ENCODE measurements around the gene EMC7. TPM values are rescaled to one million over a fixed set of nuclear protein-coding genes. Genes with fewer than 3 reads are reported as not detected.

The EMC7 gene
- total RNA-seq, 1 experiment from 2014 or later, result 32.1 TPM

DNA sequence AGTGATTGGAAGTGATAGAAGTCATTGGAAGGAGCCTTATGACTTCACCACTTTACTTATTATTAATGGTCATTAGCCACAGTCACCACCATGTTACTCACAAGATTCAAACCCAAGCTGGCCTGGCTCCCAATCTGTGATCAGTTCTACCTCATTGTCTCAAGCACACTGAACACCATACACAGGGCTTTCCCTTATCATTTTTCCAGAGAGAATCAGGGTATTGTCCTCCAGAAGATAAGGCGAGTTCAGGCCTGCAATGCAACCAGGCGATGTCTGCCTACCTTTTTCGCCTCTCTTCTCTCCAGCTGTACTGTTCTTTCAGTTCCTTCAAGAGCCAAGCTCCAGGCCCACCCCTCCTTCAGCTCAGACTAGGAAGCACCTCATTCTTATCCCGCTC, 24.9 kb downstream of the EMC7 start (continued):
- TF ChIP-seq, protein P1, sequence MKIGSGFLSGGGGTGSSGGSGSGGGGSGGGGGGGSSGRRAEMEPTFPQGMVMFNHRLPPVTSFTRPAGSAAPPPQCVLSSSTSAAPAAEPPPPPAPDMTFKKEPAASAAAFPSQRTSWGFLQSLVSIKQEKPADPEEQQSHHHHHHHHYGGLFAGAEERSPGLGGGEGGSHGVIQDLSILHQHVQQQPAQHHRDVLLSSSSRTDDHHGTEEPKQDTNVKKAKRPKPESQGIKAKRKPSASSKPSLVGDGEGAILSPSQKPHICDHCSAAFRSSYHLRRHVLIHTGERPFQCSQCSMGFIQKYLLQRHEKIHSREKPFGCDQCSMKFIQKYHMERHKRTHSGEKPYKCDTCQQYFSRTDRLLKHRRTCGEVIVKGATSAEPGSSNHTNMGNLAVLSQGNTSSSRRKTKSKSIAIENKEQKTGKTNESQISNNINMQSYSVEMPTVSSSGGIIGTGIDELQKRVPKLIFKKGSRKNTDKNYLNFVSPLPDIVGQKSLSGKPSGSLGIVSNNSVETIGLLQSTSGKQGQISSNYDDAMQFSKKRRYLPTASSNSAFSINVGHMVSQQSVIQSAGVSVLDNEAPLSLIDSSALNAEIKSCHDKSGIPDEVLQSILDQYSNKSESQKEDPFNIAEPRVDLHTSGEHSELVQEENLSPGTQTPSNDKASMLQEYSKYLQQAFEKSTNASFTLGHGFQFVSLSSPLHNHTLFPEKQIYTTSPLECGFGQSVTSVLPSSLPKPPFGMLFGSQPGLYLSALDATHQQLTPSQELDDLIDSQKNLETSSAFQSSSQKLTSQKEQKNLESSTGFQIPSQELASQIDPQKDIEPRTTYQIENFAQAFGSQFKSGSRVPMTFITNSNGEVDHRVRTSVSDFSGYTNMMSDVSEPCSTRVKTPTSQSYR (CRISPR knock-in tag; IDR thresholded peaks at IDR 0.05), result no peak
- TF ChIP-seq HMGA2 (CRISPR knock-in tag; IDR thresholded peaks at IDR 0.05), result no peak
- TF ChIP-seq, protein P2, sequence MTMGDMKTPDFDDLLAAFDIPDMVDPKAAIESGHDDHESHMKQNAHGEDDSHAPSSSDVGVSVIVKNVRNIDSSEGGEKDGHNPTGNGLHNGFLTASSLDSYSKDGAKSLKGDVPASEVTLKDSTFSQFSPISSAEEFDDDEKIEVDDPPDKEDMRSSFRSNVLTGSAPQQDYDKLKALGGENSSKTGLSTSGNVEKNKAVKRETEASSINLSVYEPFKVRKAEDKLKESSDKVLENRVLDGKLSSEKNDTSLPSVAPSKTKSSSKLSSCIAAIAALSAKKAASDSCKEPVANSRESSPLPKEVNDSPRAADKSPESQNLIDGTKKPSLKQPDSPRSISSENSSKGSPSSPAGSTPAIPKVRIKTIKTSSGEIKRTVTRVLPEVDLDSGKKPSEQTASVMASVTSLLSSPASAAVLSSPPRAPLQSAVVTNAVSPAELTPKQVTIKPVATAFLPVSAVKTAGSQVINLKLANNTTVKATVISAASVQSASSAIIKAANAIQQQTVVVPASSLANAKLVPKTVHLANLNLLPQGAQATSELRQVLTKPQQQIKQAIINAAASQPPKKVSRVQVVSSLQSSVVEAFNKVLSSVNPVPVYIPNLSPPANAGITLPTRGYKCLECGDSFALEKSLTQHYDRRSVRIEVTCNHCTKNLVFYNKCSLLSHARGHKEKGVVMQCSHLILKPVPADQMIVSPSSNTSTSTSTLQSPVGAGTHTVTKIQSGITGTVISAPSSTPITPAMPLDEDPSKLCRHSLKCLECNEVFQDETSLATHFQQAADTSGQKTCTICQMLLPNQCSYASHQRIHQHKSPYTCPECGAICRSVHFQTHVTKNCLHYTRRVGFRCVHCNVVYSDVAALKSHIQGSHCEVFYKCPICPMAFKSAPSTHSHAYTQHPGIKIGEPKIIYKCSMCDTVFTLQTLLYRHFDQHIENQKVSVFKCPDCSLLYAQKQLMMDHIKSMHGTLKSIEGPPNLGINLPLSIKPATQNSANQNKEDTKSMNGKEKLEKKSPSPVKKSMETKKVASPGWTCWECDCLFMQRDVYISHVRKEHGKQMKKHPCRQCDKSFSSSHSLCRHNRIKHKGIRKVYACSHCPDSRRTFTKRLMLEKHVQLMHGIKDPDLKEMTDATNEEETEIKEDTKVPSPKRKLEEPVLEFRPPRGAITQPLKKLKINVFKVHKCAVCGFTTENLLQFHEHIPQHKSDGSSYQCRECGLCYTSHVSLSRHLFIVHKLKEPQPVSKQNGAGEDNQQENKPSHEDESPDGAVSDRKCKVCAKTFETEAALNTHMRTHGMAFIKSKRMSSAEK (CRISPR knock-in tag; IDR thresholded peaks at IDR 0.05; ENCODE audit: borderline replicate concordance), result no peak
- TF ChIP-seq NFATC4 (CRISPR knock-in tag; IDR thresholded peaks at IDR 0.05), result no peak
- TF ChIP-seq, protein P3, sequence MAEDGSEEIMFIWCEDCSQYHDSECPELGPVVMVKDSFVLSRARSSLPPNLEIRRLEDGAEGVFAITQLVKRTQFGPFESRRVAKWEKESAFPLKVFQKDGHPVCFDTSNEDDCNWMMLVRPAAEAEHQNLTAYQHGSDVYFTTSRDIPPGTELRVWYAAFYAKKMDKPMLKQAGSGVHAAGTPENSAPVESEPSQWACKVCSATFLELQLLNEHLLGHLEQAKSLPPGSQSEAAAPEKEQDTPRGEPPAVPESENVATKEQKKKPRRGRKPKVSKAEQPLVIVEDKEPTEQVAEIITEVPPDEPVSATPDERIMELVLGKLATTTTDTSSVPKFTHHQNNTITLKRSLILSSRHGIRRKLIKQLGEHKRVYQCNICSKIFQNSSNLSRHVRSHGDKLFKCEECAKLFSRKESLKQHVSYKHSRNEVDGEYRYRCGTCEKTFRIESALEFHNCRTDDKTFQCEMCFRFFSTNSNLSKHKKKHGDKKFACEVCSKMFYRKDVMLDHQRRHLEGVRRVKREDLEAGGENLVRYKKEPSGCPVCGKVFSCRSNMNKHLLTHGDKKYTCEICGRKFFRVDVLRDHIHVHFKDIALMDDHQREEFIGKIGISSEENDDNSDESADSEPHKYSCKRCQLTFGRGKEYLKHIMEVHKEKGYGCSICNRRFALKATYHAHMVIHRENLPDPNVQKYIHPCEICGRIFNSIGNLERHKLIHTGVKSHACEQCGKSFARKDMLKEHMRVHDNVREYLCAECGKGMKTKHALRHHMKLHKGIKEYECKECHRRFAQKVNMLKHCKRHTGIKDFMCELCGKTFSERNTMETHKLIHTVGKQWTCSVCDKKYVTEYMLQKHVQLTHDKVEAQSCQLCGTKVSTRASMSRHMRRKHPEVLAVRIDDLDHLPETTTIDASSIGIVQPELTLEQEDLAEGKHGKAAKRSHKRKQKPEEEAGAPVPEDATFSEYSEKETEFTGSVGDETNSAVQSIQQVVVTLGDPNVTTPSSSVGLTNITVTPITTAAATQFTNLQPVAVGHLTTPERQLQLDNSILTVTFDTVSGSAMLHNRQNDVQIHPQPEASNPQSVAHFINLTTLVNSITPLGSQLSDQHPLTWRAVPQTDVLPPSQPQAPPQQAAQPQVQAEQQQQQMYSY (CRISPR knock-in tag; IDR thresholded peaks at IDR 0.05), result no peak
- TF ChIP-seq, protein P4, sequence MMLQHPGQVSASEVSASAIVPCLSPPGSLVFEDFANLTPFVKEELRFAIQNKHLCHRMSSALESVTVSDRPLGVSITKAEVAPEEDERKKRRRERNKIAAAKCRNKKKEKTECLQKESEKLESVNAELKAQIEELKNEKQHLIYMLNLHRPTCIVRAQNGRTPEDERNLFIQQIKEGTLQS (CRISPR knock-in tag; conservative IDR thresholded peaks at IDR 0.05), result no peak
- no peak for TF ChIP-seq CREB1 (CRISPR knock-in tag; IDR thresholded peaks at IDR 0.05)
- no peak for TF ChIP-seq RORB (CRISPR knock-in tag; IDR thresholded peaks at IDR 0.05)
- TF ChIP-seq ZNF219 (CRISPR knock-in tag; IDR thresholded peaks at IDR 0.05; ENCODE audit: borderline replicate concordance), result no peak
- TF ChIP-seq, protein P5, sequence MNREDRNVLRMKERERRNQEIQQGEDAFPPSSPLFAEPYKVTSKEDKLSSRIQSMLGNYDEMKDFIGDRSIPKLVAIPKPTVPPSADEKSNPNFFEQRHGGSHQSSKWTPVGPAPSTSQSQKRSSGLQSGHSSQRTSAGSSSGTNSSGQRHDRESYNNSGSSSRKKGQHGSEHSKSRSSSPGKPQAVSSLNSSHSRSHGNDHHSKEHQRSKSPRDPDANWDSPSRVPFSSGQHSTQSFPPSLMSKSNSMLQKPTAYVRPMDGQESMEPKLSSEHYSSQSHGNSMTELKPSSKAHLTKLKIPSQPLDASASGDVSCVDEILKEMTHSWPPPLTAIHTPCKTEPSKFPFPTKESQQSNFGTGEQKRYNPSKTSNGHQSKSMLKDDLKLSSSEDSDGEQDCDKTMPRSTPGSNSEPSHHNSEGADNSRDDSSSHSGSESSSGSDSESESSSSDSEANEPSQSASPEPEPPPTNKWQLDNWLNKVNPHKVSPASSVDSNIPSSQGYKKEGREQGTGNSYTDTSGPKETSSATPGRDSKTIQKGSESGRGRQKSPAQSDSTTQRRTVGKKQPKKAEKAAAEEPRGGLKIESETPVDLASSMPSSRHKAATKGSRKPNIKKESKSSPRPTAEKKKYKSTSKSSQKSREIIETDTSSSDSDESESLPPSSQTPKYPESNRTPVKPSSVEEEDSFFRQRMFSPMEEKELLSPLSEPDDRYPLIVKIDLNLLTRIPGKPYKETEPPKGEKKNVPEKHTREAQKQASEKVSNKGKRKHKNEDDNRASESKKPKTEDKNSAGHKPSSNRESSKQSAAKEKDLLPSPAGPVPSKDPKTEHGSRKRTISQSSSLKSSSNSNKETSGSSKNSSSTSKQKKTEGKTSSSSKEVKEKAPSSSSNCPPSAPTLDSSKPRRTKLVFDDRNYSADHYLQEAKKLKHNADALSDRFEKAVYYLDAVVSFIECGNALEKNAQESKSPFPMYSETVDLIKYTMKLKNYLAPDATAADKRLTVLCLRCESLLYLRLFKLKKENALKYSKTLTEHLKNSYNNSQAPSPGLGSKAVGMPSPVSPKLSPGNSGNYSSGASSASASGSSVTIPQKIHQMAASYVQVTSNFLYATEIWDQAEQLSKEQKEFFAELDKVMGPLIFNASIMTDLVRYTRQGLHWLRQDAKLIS (CRISPR knock-in tag; IDR thresholded peaks at IDR 0.05; ENCODE audit: borderline replicate concordance), result no peak

DNA sequence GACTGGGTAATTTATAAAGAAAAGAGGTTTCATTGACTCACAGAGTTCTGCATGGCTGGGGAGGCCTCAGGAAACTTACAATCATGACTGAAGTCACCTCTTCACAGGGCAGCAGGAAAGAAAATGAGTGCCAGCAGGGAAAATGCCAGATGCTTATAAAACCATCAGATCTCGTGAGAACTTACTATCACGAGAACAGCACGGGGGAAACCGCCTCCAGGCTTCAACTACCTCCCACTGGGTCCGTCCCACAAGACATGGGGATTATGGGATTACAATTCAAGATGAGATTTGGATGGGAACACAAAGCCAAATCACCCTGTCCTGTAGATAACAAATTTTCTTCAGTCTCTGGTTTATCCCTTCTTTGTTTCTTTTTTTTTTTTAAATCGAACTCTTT, 31.7 kb downstream of the EMC7 start:
- CTCF ChIA-PET, result no interaction called here
- TF ChIP-seq, protein P6, sequence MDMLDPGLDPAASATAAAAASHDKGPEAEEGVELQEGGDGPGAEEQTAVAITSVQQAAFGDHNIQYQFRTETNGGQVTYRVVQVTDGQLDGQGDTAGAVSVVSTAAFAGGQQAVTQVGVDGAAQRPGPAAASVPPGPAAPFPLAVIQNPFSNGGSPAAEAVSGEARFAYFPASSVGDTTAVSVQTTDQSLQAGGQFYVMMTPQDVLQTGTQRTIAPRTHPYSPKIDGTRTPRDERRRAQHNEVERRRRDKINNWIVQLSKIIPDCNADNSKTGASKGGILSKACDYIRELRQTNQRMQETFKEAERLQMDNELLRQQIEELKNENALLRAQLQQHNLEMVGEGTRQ (CRISPR knock-in tag; IDR thresholded peaks at IDR 0.05), result no peak
- TF ChIP-seq, protein P7, sequence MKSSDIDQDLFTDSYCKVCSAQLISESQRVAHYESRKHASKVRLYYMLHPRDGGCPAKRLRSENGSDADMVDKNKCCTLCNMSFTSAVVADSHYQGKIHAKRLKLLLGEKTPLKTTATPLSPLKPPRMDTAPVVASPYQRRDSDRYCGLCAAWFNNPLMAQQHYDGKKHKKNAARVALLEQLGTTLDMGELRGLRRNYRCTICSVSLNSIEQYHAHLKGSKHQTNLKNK (CRISPR knock-in tag; IDR thresholded peaks at IDR 0.05), result no peak
- no peak for TF ChIP-seq ETV6 (CRISPR knock-in tag; IDR thresholded peaks at IDR 0.05)
- no peak for TF ChIP-seq ZNF317 (CRISPR knock-in tag; IDR thresholded peaks at IDR 0.05; ENCODE audit: borderline replicate concordance, low read depth)
- TF ChIP-seq ZBTB21 (CRISPR knock-in tag; IDR thresholded peaks at IDR 0.05; ENCODE audit: borderline replicate concordance), result no peak
- TF ChIP-seq, protein P8, sequence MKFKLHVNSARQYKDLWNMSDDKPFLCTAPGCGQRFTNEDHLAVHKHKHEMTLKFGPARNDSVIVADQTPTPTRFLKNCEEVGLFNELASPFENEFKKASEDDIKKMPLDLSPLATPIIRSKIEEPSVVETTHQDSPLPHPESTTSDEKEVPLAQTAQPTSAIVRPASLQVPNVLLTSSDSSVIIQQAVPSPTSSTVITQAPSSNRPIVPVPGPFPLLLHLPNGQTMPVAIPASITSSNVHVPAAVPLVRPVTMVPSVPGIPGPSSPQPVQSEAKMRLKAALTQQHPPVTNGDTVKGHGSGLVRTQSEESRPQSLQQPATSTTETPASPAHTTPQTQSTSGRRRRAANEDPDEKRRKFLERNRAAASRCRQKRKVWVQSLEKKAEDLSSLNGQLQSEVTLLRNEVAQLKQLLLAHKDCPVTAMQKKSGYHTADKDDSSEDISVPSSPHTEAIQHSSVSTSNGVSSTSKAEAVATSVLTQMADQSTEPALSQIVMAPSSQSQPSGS (CRISPR knock-in tag; IDR thresholded peaks at IDR 0.05; ENCODE audit: borderline replicate concordance, low read depth), result no peak
- TF ChIP-seq, protein P9, sequence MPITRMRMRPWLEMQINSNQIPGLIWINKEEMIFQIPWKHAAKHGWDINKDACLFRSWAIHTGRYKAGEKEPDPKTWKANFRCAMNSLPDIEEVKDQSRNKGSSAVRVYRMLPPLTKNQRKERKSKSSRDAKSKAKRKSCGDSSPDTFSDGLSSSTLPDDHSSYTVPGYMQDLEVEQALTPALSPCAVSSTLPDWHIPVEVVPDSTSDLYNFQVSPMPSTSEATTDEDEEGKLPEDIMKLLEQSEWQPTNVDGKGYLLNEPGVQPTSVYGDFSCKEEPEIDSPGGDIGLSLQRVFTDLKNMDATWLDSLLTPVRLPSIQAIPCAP (CRISPR knock-in tag; IDR thresholded peaks at IDR 0.05), result no peak
- no peak for TF ChIP-seq FOXK1 (CRISPR knock-in tag; IDR thresholded peaks at IDR 0.05)
- Mint-ChIP-seq H3K27ac (no peak overlapping the region), H3K9me3 (no peaks in the 10 kb centered on the region), H3K36me3 (no peaks in the 10 kb centered on the region), H3K4me3 (no peak overlapping the region), H3K4me1 (no peaks in the 10 kb centered on the region), H3K27me3 (ENCODE audit: low read depth) (no peaks in the 10 kb centered on the region)
- DNase-seq (ENCODE audit: low spot score) (no peak), ATAC-seq (no peak)
- POLR2A ChIA-PET, result no interaction called here

Data from WTC11 (cell line).